ENCODE results near the gene MRPS30.
A peak's percentile ranks its signal among the peaks of the same experiment; 100 is the strongest.
"Not testable (repeated sequence)": the region's sequence is repeated elsewhere in the genome, so short reads cannot be mapped to it uniquely, and the experiment has no call there.

MRPS30 gene

DNA sequence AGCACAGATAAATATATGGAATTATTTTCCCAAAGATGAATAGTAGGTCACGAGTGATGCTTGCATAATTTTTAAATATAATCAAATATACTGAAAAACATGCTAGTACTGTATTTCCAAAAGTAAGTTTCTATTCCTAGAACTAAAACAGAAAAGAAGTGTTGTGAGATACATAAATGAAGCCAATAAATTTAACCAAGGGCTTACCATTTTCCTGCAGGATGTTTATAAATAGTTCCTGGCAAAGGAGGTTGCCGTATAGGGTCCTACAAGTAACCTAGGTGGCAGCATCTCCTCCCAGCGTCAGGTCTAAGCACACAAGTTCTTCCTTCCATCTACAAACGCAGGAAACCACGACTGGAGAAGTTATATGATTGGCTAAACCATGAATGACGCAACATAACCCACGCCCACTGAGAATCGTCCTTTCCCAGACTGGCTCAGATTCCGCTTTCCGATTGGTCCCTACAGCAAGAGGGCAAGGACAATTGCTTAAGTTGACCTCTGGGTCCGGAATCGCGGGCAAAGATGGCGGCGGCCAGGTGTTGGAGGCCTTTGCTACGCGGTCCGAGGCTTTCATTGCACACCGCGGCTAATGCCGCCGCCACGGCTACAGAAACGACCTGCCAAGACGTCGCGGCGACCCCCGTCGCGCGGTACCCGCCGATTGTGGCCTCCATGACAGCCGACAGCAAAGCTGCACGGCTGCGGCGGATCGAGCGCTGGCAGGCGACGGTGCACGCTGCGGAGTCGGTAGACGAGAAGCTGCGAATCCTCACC, at the start of gene MRPS30:
Gene MRPS30, plus strand, starts transcription at position 513 of the 780 bp plus-strand sequence. Its CDS starts 16 bp downstream, at position 529.
- DNase-seq (ENCODE audit: low spot score): peak; percentile 100

DNA sequence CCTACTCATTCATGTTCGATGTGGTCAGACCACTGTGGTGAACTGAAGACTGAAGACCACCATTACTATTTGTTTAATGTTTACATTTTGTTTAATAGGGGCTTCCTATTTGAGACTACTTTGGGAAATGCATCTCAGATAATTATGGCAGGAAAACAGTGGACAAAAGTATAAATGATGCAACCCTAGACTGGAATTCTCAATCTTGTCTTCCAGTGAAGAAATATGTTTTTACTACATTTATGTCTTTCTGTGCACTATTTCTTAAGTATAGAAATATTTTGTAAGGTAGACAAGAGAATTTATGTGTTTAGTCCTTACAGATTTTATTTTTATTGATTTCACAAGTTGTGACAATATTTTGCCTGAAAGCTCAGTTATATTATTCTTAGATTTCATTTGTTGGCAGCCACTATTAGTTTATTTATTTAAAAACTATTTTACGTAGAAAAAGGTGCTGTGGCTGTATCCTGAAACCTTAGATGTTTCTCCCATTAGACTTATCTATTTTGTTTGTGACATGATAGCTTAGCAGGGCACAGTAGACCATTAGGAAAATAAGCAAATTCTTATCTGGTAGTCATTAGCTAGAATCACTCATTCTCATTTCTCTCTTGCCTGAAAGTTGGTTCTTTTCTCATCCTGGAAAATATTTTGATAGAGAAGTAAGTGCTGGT, 39.4 kb upstream of the MRPS30 start:
- no peak for DNase-seq (ENCODE audit: low spot score)

DNA sequence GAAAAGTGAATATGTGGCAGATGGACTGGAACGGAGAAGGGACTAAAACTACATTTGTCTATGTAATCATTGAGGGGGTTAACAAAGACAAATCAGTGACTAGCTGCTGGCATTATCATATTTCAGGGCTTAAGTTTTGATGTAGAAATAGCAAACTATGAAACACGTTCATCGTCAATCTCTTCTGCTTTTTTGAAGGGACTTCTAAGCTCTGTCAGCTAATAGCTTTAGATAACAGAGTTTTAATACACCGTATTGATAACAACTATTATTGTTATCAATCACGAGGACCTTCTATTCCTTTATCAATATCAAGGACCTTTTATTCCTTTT, 38.9 kb upstream of the MRPS30 start:
- no peak for DNase-seq (ENCODE audit: low spot score)

DNA sequence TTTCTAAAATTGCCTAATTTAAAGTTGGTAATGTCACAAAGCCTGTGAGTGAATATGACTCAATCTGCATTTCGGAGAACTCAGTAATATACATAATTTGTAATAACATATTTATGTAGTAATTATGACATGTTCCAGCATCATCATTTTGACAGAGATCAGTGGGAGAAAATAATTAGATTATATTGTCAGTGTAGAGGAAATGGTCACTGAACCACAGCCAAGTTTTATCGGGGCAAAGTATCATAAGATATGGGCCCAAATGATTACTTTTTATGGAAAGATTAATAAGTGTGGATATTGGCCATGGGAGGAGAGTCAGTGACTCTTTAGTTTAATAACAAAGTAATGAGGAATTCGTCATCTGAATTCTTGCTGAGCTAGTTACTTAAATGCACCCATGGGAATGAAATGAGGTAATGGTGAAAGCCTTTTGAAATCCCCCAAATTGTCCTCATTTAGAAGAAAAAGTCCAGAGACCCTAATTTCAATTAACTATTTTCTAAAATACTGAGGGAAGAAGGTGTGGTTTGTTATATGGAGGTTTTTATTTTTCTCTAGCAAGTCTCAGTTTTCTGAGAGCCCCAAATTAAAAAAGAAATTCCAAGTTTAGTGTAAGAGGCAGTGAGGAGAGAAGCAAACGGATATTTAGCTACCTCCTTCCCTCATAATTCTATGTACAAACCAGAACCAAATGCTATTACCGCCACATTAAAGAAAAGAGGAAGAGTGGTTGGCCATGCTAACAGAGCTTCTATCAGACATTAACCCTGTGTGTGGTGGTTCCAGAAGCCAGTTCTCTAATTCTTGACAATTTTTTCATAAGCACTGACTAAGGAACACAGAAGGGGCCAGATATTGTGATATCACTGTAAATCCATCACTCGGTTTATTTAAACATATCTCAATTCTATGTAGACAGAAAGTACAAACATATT, 37.7 kb upstream of the MRPS30 start:
- no peak for DNase-seq (ENCODE audit: low spot score)

DNA sequence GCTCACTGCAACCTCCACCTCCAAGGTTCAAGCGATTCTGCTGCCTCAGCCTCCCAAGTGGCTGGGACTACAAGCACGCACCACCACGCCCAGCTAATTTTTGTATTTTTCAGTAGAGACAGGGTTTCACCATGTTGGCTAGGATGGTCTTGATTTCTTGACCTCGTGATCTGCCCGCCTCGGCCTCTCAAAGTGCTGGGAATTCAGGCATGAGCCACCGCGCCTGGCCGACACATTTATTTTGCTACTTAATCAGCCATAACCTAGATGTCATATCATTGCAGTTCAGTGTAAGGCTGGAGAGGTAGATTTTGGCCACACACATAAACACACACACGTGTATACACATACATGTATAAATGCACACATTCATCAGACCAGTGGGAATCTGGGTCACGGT, 36.4 kb upstream of the MRPS30 start:
- not testable (repeated sequence) for DNase-seq (ENCODE audit: low spot score)

DNA sequence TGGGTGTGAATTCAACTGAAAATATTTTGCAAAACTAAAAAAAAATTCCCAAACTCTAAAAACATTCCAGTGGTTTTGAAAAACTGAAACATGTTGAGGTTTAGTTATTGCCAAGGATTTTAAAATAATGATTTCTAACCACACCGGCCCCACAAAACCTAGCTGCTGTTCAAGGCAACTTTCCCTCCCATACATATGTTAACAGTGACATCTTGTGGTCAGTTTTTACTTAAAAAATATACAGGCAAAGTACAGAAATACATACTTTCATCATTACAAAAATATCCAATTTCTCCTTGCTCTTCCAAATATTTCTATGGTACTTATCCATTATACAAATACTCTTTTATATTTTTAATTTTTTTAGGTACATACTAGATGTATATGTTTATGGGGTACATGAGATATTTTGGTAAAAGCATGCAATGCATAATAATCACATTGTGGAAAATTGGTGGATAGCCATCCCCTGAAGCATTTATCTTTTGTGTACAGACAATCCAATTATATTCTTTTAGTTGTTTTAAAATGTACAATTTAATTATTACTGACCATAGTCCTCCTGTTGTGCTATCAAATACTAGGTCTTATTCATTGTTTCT, 34.4 kb upstream of the MRPS30 start:
- peak; percentile 66 for DNase-seq (ENCODE audit: low spot score)

DNA sequence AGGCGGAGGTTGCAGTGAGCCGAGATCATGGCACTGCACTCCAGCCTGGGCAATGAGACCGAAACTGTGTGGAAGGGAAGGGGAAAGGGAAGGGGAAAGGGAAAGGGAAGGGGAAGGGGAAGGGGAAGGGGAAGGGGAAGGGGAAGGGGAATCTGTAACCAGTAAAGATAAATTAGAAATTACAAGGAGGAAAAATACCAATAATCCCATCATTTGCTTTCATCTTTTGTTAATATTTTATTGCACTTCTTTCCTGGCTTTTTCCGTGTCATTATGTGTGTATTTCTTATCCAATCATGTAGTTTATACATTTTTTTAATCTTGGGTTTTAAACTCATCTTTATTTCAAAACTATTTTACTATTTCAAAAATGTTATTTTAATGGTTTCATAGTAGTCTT, 29.6 kb upstream of the MRPS30 start:
- no peak for DNase-seq (ENCODE audit: low spot score)

DNA sequence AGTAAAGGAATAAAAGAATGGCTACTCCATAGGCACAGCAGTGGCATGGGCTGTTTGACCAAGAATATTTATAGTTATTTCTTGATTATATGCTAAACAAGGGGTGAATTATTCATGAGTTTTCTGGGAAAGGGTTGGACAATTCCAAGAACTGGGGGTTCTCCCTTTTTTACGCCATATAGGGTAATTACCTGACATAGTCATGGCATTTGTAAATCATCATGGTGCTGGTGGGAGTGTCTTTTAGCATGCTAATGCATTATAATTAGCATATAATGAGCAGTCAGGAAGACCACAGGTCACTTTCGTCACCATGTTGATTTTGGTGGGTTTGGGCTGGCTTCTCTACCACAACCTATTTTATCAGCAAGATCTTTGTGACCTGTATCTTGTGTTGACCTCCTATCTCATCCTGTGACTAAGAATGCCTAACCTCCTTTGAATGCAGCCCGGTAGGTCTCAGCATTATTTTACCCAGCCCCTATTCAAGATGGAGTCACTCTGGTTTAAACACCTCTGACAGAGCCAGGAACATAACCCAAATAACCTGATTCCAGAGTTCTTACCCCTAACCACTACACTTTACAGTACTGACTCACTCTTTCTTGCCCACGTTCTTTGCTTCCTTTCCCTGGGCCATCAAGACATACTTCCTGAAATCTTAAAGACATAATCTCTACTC, 25.0 kb upstream of the MRPS30 start:
- DNase-seq (ENCODE audit: low spot score): no peak

DNA sequence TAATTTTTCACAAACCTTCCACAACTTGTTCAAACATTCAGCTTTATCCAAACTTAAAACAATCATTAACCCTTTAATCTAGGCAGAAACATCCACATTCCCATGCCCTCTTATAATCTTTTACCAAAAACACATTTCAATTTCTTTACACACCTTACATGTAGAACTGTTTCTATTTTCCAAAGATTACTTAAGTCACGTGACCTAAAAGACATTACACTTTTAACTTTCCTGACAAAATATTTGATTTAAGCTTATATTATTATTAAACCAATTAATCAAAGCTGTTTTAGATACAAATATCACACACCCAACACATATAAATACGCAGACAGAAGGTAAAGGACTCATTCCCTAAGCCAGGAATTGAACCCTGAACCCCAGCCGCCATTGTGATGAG, 21.0 kb upstream of the MRPS30 start:
- no peak for DNase-seq (ENCODE audit: low spot score)

DNA sequence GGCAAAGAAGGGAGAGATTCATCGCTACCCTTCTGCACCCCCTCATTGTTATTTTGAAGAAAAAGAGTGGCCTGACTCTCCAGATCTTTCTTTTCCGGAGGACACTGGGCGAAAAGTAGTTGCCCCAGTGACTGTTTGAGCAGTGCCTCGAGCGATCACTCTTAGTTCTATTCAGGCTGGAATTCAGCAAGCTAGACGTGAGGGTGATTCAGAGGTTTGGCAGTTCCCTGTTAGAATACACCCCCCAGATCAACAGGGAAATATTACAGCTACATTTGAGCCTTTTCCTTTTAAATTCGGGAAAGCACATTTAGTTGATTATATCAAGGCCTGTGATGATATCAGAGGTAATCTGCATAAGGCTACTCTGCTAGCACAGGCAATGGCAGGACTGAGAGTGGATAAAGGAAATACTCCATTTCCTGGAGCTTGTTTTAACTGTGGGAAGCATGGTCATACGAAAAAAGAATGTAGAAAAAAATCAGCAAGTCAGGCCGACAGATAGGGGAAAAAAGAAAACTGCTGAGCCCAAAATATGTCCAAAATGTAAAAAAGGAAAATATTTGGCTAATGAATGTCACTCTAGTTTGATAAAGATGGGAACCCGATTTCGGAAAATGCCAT, 19.3 kb upstream of the MRPS30 start:
- not testable (repeated sequence) for DNase-seq (ENCODE audit: low spot score)

DNA sequence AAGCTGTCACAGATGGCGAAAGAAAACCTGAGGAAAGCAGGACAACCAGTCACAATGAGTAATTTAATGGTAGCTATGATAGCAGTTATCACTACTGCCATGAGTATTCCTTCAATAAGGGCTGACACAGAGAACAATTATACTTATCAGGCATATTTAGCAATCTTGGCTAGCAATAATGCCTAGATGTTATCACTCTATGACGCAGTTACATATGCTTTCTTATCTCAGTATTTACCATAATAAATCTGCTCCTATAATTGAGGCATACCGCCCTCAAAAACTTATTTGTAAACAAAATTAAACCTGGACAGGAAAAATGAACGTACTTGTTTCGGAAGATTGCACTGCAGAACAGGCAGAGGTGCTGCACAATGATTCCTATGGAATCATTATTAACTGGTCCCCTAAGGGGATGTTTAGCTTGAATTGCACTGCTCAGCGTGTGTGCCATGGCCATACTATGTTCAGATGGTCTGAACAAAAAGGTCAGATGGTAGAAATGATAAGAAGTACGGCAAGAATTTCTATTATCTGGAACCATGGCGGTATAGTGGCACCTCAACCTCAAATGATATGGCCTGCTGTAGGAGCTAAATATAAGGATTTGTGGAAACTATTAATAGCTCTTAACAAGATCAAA, 16.6 kb upstream of the MRPS30 start:
- not testable (repeated sequence) for DNase-seq (ENCODE audit: low spot score)

DNA sequence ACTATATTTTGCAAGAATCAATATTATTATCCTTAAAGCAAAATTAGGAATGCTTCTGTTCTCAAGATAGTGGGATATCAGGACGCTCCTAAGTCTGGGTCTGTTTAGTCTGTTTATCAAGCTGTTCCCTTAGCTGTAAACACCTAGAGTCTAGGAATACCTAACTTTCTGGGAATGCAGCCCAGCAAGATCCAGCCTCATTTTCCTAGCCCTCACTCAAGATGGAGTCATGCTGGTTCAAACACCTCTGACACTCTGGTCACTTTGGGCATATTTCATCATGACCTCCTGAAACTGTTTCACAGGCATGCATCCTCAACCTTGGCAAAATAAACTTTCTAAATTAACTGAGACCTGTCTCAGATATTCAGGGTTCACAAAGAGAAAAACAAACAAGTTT, 14.4 kb upstream of the MRPS30 start:
- no peak for DNase-seq (ENCODE audit: low spot score)

DNA sequence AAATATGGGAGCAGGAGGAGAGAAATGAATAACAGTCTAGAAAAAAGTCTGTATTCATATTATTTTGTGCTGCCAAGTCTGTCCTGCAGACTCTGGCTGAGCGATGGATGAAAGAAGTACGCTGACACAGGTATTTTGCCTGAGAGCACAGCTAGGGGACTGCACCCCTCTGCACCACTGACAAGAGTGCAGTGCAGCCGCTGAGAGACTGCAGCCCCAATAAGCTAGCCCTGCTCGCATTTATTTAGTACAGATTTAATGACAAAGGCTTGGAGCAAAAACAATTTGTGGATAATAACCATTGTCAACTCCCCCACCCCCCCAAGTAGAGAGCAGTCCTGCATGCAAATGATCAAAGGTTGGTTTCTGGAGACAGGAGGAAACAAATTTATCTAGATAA, 13.3 kb upstream of the MRPS30 start:
- DNase-seq (ENCODE audit: low spot score): no peak

DNA sequence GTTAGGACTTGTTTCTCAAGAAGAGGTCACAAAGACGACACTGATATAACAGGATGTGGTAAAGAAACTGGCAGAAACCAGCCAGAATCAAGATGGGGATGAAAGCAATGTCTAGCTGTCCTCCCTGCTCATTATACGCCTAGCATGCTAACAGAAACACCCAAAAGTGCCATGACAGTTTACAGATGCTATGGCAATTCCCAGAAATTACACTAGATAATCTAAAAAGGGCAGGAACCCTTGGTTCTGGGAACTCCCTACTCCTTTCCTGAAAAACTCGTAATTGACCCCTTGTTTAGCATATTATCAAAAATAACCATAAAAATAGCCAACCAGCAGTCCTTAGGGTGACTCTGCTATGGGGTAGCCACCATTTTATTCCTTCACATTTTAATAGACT, 10.9 kb upstream of the MRPS30 start:
- no peak for DNase-seq (ENCODE audit: low spot score)

DNA sequence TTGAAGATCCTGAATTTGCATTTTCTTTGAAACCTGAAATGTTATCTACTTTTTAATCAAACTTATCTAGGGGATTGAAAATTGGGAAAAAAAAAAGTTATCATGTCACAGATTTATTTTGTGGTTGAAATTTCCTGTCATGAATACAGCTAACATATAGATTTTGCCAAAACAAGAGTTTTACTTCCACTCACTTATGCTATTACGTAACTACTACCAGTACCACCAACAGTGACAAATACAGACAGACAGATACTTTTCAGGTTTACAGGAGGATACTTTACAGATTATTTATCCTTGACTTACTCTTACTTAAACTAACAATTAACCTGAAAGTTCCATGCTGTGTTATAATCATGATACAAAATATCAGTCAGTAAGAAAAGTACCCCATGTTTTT, 6.8 kb upstream of the MRPS30 start:
- no peak for DNase-seq (ENCODE audit: low spot score)

DNA sequence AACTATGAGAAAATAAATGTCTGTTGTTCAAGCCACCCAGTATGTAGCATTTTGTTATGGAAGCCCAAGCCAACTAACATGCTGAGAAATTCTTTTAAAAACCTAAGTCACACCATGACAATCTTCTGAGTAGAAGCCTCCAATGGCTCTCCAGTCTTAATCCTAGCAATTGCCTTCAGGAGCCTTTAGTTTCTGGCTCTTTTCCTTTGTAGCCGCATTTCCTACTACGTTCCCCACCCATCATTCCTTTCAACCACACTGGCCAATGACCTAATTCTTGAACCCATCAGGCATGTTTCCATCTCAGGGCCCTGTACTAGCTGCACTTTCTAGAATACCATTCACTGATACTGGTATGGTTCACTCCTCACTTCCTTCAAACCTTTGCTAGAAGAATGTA, 2.1 kb upstream of the MRPS30 start:
- no peak for DNase-seq (ENCODE audit: low spot score)

DNA sequence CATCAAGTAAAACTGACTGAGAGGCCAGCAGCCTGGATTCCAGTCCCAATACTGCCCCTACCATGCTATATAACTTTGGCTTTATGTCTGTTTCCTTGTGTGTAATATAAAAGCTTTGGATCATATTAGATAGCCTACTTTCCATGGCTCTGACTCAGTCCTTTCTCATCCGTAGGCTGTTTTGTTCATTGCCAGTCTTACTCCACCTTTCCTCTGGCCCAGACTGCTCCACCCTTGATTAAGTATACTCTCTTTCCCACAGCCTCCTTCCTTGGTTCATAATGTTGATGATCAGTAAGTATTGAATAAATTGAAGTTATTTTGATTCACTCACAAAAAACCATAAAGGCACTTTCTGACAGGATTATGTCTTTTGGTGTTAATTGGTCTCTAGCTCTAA, 1.5 kb upstream of the MRPS30 start:
- DNase-seq (ENCODE audit: low spot score): no peak

DNA sequence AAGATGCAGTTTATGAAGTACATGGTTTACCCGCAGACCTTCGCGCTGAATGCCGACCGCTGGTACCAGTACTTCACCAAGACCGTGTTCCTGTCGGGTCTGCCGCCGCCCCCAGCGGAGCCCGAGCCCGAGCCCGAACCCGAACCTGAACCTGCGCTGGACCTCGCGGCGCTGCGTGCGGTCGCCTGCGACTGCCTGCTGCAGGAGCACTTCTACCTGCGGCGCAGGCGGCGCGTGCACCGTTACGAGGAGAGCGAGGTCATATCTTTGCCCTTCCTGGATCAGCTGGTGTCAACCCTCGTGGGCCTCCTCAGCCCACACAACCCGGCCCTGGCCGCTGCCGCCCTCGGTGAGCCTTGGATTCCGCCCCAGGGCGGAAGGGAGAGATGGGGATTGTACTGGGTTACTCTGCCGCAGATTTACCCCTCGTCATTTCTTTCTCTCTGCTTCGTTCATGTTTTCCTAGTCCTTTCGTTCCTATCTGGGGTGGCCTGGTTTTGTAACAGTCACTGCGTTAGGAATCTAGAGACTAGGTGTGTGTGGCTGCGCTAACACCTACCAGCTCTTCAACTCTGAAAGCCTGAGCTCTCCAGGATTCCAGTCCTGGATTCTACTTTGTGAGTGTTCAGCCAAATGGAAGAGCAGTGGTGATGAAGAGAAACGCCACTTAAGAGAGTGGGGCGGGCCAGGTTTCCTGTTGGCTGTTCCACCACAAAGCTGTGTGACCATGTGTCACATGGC, 638 bp downstream of the MRPS30 start:
- DNase-seq (ENCODE audit: low spot score): peak; percentile 77

DNA sequence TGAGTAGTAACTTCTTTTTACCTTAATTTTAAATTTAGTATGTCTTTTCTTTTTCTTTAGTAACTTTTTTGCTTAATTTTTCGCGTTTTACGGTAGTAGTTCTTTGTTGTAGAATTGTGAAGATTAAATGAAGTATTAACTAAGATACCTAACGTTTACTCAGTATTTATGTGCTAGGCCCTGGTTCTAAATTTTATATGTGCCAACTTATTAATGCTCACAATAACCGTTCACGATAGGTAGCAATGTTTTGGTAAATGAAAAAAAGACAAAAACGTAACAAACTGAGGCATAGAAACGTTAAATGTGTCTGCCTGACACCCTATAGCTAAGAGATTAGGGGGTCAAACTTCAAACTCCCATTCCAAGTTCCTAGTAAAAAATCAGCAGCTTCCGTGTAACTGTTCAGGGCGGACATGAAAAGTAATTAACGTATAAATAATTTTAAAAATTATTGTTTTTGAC, 1.2 kb downstream of the MRPS30 start:
- no peak for DNase-seq (ENCODE audit: low spot score)

DNA sequence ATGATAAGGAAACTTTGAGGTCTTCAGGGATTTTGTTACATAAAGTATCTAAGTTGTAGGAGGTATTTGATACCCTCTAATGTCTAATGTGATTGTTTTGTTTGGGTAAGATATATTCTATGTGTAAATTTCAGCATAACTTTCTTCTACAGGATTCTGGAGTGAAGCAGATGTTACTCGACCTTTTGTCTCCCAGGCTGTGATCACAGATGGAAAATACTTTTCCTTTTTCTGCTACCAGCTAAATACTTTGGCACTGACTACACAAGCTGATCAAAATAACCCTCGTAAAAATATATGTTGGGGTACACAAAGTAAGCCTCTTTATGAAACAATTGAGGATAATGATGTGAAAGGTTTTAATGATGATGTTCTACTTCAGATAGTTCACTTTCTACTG, 6.0 kb downstream of the MRPS30 start:
- DNase-seq (ENCODE audit: low spot score): no peak
